Measurements from ENCODE around the gene ASB6.
"Not testable (repeated sequence)": the region's sequence is repeated elsewhere in the genome, so short reads cannot be mapped to it uniquely, and the experiment has no call there.

Gene ASB6

DNA sequence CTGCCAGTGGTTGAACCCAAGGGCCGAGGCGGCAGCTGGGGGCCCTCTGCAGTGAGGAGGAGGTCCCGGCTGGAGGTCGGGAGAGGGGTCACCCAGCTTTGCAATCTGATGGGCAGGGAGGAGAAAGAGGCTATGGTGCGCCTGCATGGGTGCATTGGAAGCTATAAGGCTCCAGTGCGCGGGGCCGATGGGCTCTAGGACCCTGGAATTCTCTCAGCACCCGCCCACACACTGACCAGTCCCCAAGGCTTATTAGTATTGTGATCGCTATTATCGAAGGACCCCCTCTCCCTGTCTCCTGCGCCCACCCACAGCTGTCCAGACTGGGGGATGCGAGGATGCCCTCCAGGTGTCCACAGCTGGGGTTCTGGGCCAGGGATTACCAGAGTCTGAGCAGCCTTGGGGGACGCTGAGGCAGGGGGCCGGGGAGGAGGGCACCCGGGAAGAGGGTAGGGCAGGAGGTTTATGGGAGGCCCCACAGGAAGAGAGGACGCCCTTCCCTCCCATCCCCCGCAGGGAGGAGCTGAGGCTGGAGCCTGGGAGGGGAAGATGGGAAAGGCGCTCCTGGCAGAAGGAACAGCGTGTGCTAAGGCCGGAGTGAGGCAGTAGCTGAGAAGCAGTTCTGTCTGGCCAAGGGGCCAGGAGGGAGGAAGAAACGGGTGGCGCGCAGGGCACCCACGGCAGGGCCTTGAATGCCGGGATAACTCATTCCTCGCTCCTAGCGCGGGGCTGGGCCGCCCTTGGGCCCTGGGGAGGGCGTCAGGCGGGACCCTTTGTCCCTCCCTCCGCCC is 45.2 kb downstream of the ASB6 start:
- peak; percentile 88 for DNase-seq (ENCODE audit: low read depth, low spot score)
- in situ Hi-C loops (cut with HindIII; ENCODE audit: low sequenced_read_pairs): no loop called here
- H3K4me3 ChIP-seq (ENCODE audit: low read depth, low read length): peak overlapping the region; percentile 32
- TF ChIP-seq, protein P1, sequence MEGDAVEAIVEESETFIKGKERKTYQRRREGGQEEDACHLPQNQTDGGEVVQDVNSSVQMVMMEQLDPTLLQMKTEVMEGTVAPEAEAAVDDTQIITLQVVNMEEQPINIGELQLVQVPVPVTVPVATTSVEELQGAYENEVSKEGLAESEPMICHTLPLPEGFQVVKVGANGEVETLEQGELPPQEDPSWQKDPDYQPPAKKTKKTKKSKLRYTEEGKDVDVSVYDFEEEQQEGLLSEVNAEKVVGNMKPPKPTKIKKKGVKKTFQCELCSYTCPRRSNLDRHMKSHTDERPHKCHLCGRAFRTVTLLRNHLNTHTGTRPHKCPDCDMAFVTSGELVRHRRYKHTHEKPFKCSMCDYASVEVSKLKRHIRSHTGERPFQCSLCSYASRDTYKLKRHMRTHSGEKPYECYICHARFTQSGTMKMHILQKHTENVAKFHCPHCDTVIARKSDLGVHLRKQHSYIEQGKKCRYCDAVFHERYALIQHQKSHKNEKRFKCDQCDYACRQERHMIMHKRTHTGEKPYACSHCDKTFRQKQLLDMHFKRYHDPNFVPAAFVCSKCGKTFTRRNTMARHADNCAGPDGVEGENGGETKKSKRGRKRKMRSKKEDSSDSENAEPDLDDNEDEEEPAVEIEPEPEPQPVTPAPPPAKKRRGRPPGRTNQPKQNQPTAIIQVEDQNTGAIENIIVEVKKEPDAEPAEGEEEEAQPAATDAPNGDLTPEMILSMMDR (IDR thresholded peaks at IDR 0.05; ENCODE audit: low read depth, low read length): no peak

DNA sequence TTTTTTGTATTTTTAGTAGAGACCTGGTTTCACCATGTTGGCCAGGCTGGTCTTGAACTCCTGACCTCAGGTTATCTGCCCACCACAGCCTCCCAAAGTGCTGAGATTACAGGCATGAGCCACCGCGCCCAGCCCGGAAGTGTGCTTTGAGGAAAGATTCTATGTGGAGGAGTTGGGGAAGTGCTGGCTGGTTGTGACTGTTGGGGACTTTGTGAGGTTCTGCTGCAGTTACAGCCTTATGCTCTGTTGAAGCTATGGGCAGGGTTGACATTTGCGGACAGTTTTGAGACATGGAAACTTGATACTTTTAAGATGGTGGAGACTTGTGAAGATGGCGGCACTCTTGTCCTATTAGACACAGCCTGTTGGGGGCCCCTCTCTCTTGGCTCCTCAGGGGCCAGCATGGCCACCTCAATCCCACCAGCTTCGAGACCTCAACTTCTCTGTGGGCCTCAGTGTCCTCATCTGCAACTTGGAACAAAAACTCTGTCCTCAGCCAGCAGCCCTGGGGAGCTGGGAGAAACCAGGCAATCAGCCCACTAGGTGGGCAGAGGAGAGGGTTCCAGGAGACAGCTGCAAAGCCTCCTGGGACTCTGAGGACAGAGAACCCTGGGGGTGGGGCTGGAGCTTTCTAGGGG is 45.9 kb downstream of the ASB6 start:
- no peak for DNase-seq (ENCODE audit: low read depth, low spot score)
- TF ChIP-seq, protein P1 (IDR thresholded peaks at IDR 0.05; ENCODE audit: low read depth, low read length): no peak
- in situ Hi-C loops (cut with HindIII; ENCODE audit: low sequenced_read_pairs): no loop called here
- H3K4me3 ChIP-seq (ENCODE audit: low read depth, low read length): no peak overlapping the region

DNA sequence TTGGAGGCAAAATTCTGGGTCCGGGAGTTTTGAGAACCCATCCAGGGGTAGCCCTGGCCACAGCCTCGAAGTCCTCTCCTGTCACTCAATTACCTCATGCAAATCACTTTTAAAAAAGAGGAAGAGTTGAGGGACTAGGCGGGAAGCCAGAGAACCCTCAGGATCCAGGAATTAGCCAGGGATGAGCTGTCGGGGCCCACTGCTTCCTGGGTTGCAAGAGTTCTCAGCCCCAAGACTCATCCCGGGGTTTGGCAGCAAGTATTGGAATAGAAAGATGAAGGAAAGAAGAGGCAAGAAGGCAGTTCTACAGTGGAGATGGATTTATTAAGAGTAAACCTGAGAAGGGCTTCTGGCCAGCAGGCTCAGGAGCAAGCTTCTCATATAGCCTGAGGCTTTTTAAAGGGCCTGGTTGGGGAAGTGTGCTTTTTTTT is 46.6 kb downstream of the ASB6 start:
- TF ChIP-seq, protein P1 (IDR thresholded peaks at IDR 0.05; ENCODE audit: low read depth, low read length): no peak
- no peak overlapping the region for H3K4me3 ChIP-seq (ENCODE audit: low read depth, low read length)
- DNase-seq (ENCODE audit: low read depth, low spot score): peak; percentile 21
- in situ Hi-C loops (cut with HindIII; ENCODE audit: low sequenced_read_pairs): no loop called here

DNA sequence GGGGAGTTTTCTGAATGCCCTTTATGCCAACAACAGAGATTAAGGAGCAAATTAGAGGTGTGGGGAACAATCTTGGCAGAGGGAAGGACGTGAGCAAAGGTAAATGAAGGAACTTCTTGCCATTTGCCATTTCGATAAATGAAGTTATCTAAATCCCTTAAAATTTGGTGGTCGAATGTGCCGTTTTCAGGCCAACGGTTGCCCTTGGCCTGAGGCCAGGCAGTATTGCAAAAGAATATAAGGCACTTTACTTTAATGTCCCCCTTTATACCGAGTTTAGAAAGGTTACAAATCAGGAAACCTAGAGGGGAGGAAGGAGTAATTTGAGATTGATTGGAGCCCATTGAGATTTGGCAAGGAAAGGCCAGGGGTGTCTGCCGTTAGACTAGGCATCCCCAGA is 47.3 kb downstream of the ASB6 start:
- TF ChIP-seq, protein P1 (IDR thresholded peaks at IDR 0.05; ENCODE audit: low read depth, low read length): no peak
- DNase-seq (ENCODE audit: low read depth, low spot score): no peak
- in situ Hi-C loops (cut with HindIII; ENCODE audit: low sequenced_read_pairs): no loop called here
- H3K4me3 ChIP-seq (ENCODE audit: low read depth, low read length): no peak overlapping the region

DNA sequence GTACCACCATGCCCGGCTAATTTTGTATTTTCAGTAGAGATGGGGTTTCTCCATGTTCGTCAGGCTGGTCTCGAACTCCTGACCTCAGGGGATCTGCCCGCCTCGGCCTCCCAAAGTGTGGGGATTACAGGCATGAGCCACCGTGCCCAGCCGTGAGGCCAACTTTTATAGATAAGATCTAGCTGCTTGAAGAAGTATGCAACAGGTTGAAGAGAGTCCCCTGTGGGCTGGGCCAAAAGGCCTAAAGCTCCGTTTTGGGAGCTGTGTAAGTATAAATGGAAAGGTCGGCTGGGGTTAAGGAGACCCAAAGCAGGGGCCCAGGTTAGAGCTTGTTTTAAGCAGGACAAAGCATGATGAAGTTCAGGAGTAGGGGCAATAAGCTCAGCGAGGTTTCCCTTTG is 49.2 kb downstream of the ASB6 start:
- H3K4me3 ChIP-seq (ENCODE audit: low read depth, low read length); in situ Hi-C loops (cut with HindIII; ENCODE audit: low sequenced_read_pairs); DNase-seq (ENCODE audit: low read depth, low spot score): not testable (repeated sequence)

DNA sequence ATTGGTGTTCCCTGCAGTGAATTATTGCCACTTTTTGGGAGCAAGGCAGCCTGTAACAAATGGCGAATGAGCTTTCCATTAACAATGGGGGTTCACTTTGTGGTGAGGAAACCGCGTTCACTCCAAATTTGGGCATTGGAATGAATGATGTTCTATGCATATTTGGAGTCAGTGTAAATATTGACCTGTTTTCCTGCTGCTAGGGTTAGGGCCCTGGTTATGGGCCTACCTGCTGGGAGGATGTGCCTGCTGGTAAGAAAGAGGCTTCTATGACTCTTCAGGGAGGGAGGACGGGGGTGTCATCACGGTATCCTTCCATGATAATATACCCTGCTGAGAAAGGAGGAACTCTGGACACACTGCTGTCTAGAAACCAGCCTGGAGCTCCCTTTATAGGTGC is 50.0 kb downstream of the ASB6 start:
- DNase-seq (ENCODE audit: low read depth, low spot score): peak; percentile 80
- in situ Hi-C loops (cut with HindIII; ENCODE audit: low sequenced_read_pairs): no loop called here
- TF ChIP-seq, protein P1 (IDR thresholded peaks at IDR 0.05; ENCODE audit: low read depth, low read length): no peak
- H3K4me3 ChIP-seq (ENCODE audit: low read depth, low read length): no peak overlapping the region

DNA sequence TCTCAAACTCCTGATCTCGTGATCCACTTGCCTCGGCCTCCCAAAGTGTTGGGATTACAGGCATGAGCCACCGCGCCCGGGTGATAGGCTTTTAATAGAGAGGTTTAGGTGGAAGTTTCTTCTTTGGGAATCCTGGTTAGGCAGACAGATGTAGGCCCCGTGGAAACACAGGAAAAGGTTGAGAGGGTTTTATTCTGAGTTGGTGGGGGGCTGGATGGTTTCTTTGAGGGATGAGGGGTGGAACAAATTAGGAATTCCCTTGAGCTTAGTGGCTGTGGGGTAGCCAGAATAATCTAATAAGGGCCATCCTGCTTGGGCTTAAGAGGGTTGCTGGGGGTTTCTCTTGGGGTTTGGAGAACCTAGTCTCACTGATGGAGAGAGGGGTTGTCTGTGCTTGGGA is 51.5 kb downstream of the ASB6 start:
- no peak overlapping the region for H3K4me3 ChIP-seq (ENCODE audit: low read depth, low read length)
- TF ChIP-seq, protein P1 (IDR thresholded peaks at IDR 0.05; ENCODE audit: low read depth, low read length): no peak
- DNase-seq (ENCODE audit: low read depth, low spot score): no peak
- in situ Hi-C loops (cut with HindIII; ENCODE audit: low sequenced_read_pairs): no loop called here

Measured in astrocyte of the spinal cord (primary cell).